Measurements from ENCODE around the gene HMX1.

- TF ChIP-seq, protein P1, sequence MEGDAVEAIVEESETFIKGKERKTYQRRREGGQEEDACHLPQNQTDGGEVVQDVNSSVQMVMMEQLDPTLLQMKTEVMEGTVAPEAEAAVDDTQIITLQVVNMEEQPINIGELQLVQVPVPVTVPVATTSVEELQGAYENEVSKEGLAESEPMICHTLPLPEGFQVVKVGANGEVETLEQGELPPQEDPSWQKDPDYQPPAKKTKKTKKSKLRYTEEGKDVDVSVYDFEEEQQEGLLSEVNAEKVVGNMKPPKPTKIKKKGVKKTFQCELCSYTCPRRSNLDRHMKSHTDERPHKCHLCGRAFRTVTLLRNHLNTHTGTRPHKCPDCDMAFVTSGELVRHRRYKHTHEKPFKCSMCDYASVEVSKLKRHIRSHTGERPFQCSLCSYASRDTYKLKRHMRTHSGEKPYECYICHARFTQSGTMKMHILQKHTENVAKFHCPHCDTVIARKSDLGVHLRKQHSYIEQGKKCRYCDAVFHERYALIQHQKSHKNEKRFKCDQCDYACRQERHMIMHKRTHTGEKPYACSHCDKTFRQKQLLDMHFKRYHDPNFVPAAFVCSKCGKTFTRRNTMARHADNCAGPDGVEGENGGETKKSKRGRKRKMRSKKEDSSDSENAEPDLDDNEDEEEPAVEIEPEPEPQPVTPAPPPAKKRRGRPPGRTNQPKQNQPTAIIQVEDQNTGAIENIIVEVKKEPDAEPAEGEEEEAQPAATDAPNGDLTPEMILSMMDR (IDR thresholded peaks at IDR 0.05): no peak
- TF ChIP-seq ZFX (IDR thresholded peaks at IDR 0.05; ENCODE audit: borderline replicate concordance): no peak
These were observed 48.8 kb upstream of the HMX1 start for GRCh38 chr4:8920289-8920965.

Data from 22Rv1 (cell line).